ENCODE measurements around the gene GID4.

GRCh38 chr17:18059283-18059682, 20.1 kb downstream of the GID4 start:
- TF ChIP-seq, protein P1, sequence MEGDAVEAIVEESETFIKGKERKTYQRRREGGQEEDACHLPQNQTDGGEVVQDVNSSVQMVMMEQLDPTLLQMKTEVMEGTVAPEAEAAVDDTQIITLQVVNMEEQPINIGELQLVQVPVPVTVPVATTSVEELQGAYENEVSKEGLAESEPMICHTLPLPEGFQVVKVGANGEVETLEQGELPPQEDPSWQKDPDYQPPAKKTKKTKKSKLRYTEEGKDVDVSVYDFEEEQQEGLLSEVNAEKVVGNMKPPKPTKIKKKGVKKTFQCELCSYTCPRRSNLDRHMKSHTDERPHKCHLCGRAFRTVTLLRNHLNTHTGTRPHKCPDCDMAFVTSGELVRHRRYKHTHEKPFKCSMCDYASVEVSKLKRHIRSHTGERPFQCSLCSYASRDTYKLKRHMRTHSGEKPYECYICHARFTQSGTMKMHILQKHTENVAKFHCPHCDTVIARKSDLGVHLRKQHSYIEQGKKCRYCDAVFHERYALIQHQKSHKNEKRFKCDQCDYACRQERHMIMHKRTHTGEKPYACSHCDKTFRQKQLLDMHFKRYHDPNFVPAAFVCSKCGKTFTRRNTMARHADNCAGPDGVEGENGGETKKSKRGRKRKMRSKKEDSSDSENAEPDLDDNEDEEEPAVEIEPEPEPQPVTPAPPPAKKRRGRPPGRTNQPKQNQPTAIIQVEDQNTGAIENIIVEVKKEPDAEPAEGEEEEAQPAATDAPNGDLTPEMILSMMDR (IDR thresholded peaks at IDR 0.05 in 4 of 5, conservative IDR thresholded peaks at IDR 0.05 in 1 of 5): no peak
- no peak for TF ChIP-seq POLR2A (IDR thresholded peaks at IDR 0.05)
